GM21360 (cell line): ENCODE results near the gene RPAP3.

Experiments
- ATAC-seq: cut with Tn5 transposase; IDR thresholded peaks from one replicate; pipeline ENCODE4 v1.9.1; 2021; ENCODE audit warnings: mild to moderate bottlenecking, moderate library complexity; ENCODE audit not compliant: unreplicated experiment

Gene RPAP3

GRCh38 chr12:47612953-47613352, 92.9 kb downstream of the RPAP3 start:
- no peak for ATAC-seq

DNA sequence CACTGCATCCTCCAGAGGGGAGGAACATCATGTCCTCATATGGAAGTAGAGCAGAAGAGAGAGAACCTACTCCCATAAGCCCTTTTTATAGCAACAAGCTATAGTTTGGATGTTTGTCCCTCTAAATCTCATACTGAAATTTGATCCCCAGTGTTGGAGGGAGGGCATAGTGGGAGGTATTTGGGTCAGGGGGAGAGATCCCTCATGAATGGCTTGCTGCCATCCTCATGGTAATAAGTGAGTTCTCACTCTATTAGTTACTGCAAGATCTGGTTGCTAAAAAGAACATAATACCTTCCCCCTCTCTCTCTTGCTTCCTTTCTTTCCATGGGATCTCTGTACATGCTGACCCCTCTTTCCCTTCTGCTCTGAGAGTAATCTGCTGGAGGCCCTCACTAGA, 93.9 kb downstream of the RPAP3 start:
- no peak for ATAC-seq
